Small intestine (tissue), 7 donors: ENCODE measurements around the gene RBM33. TPM values are rescaled to one million over a fixed set of nuclear protein-coding genes. Genes with fewer than 3 reads are reported as not detected.
A peak's percentile ranks its signal among the peaks of the same experiment; 100 is the strongest.

Experiments
- DNase-seq, 2 donors: peaks; one replicate each; pipeline versions ENCODE4 v3.0.0 to v3.0.0-alpha.2; 2013
- FAIRE-seq: peaks from 2 replicates; lab custom pipeline; 2012; peaks lifted over from hg19 to GRCh38; lab: Jason Lieb, UNC
- H3K27ac ChIP-seq, 3 donors: one replicate each; pipeline ENCODE4 v1.5.1; 2013; ENCODE audit warnings: low read length in 2 of 3, mild to moderate bottlenecking in 2 of 3, control low read depth in 1 of 3, inconsistent platforms in 1 of 3, low read depth in 1 of 3, moderate library complexity in 1 of 3
- H3K27me3 ChIP-seq, 3 donors: one replicate each; pipeline ENCODE4 v1.6.1; 2013; ENCODE audit warnings: low read length in 3 of 3, inconsistent platforms in 1 of 3; ENCODE audit not compliant: control insufficient read depth in 3 of 3, insufficient read depth in 3 of 3
- H3K36me3 ChIP-seq, 3 donors: one replicate each; pipeline ENCODE4 v1.6.1; 2013; ENCODE audit warnings: low read length in 3 of 3, inconsistent platforms in 1 of 3, low read depth in 1 of 3, mild to moderate bottlenecking in 1 of 3, moderate library complexity in 1 of 3; ENCODE audit not compliant: control insufficient read depth in 3 of 3, insufficient read depth in 2 of 3
- H3K4me1 ChIP-seq, 3 donors: one replicate each; pipeline ENCODE4 v1.6.1; 2013; ENCODE audit warnings: low read length in 2 of 3, inconsistent platforms in 1 of 3, low read depth in 1 of 3, mild to moderate bottlenecking in 1 of 3, moderate library complexity in 1 of 3; ENCODE audit not compliant: control insufficient read depth in 3 of 3, insufficient read depth in 2 of 3
- H3K4me3 ChIP-seq, 3 donors: one replicate each; pipeline ENCODE4 v1.5.1; 2013; ENCODE audit warnings: low read length in 3 of 3, control low read depth in 1 of 3, inconsistent platforms in 1 of 3, low read depth in 1 of 3, mild to moderate bottlenecking in 1 of 3, moderate library complexity in 1 of 3
- H3K9me3 ChIP-seq, 2 donors: one replicate each; pipeline ENCODE4 v1.6.1; 2013; ENCODE audit warnings: low read depth in 1 of 2, low read length in 1 of 2; ENCODE audit not compliant: control insufficient read depth in 2 of 2, insufficient read depth in 1 of 2
- WGBS, 3 donors: extraction: QIAGEN DNeasy Blood & Tissue Kit; methylation state at CpG; one replicate each; pipeline ENCODE4 v1.1.7; 2013; 5-methylcytosine and 5-hydroxymethylcytosine counted together
- polyA plus RNA-seq, 4 donors: library from polyadenylated mRNA; stranded (reverse) in 3 of 4; unstranded in 1 of 4; fragments of 200-250 nt in 3 of 4; fragments of 120-200 nt in 1 of 4; gene quantifications; one replicate each; pipeline versions ENCODE4 v1.2.1 to v1.2.3, GENCODE V29; 2013
- donor health status: healthy with polysubstance abuse.
- donor health status: control.
- donor health status: control.
- donor health status: Bipolar disorder and iron deficiency.
- donor health status: healthy.

Gene RBM33
- polyA plus RNA-seq, 4 donors, result 7.8 to 39.7 (median 15.1) TPM

DNA sequence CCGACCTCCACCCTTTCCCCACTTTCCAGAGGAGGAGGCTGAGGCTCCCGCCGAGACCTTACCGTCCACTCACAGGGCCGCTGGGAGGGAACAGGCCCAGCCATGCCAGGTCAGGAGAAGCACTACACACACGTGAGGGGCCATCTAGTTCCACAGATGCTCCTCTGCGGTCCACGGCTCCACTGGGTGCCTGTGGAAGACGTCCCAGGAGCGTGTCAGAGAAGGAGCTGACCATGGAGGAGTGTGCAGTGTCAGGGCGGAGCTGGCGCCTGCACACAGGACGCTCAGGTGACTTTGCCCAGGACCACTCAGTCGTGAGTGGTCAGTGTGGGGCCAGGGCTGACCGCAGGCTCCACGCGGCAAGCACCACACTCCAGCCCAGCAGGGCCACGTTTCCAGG, 175.8 kb downstream of the RBM33 start:
- Histone ChIP-seq H3K27ac (no peak overlapping the region), H3K9me3 (no peaks in the 10 kb centered on the region), H3K4me3 (no peak overlapping the region), H3K27me3 (no peaks in the 10 kb centered on the region), H3K4me1 (peaks cover 0 to 2% (median 0%) of the 10 kb centered on the region in 3 donors), H3K36me3 (no peaks in the 10 kb centered on the region)
- no peak for FAIRE-seq
- 86 to 92% (median 87%) methylated on average over 18 of the region's 18 CpGs for WGBS, 3 donors
- no peak for DNase-seq

GRCh38 chr7:155820788-155821187, 176.3 kb downstream of the RBM33 start:
- Histone ChIP-seq H3K36me3 (no peaks in the 10 kb centered on the region), H3K27ac (no peak overlapping the region), H3K9me3 (no peaks in the 10 kb centered on the region), H3K27me3 (no peaks in the 10 kb centered on the region), H3K4me3 (no peak overlapping the region), H3K4me1 (no peaks in the 10 kb centered on the region)
- FAIRE-seq (no peak), DNase-seq (no peak)
- WGBS, 3 donors, result 82 to 90% (median 89%) methylated on average over 13 of the region's 13 CpGs

DNA sequence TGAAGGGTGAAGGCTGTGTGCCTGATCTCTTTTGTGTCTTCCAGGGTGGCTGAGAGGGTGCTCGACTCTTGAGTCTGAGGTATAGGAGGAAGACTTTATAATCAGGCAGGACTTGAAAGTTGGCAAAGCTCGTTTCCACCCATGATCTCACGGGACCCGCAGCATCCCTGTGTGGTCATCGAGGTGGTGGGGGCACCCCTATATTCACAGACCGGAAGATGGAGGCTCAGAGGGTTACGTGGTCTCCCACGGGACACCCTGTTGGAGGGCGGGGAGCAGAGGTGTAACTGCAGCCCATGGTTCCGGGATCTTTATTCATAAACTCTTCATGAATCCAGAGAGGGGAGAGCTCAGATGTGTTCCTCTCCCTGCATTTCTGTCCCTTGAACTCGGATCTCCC, 177.4 kb downstream of the RBM33 start:
- DNase-seq (no peak), FAIRE-seq (no peak)
- no peak overlapping the region for H3K4me3 ChIP-seq
- H3K27ac ChIP-seq, result no peak overlapping the region
- no peaks in the 10 kb centered on the region for H3K9me3 ChIP-seq
- no peaks in the 10 kb centered on the region for H3K36me3 ChIP-seq
- 83 to 85% (median 84%) methylated on average over 11 of the region's 11 CpGs for WGBS, 3 donors
- no peaks in the 10 kb centered on the region for H3K4me1 ChIP-seq
- H3K27me3 ChIP-seq, result no peaks in the 10 kb centered on the region

DNA sequence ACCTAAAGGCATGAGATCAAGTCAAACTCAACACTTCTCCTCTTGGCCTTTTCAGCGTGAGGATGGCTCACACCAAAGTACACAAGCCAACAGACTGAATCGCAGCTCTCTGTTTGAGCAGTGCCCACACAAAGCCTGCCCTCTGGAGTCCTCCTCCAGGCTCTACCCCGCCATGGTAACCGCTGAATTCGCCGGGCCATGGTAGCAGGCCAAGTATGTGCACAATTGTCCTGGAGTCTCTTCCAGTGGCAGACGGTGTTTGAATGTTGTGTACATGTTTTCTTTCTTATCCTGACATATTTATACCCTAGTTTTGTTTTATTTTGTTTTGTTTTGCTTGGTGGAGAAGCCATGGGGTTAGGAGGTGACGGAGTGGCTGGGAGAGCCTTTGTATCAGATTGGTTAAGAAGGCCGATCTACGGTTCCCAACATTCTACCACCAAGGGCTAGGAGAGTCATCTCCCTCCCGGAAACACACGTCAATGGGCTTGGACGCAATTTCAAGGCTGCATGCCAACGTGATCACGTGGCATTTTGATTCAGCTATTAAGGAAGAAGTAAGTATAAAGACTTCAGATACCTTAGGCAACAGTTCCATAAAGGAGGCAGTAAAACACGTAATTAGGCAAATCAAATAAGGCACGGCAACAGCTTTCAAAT, 179.9 kb downstream of the RBM33 start:
- FAIRE-seq (no peak), DNase-seq (peak in 1 of 2 donors; percentile 95)
- Histone ChIP-seq H3K27ac (peak overlapping the region in 1 of 3 donors; percentile 45), H3K4me3 (no peak overlapping the region), H3K36me3 (no peaks in the 10 kb centered on the region), H3K4me1 (no peaks in the 10 kb centered on the region), H3K9me3 (no peaks in the 10 kb centered on the region), H3K27me3 (no peaks in the 10 kb centered on the region)
- WGBS, 3 donors, result 52 to 76% (median 57%) methylated on average over 17 of the region's 17 CpGs

GRCh38 chr7:155825336-155825735, 180.9 kb downstream of the RBM33 start:
- no peaks in the 10 kb centered on the region for H3K9me3 ChIP-seq
- no peak overlapping the region for H3K27ac ChIP-seq
- H3K27me3 ChIP-seq, result no peaks in the 10 kb centered on the region
- no peaks in the 10 kb centered on the region for H3K4me1 ChIP-seq
- 26 to 39% (median 31%) methylated on average over 3 of the region's 3 CpGs for WGBS, 3 donors
- FAIRE-seq (no peak), DNase-seq (no peak)
- H3K4me3 ChIP-seq, result no peak overlapping the region
- H3K36me3 ChIP-seq, result no peaks in the 10 kb centered on the region

- FAIRE-seq, result no peak
- Histone ChIP-seq H3K4me3 (no peak overlapping the region), H3K9me3 (no peaks in the 10 kb centered on the region), H3K36me3 (no peaks in the 10 kb centered on the region), H3K4me1 (no peaks in the 10 kb centered on the region), H3K27ac (no peak overlapping the region), H3K27me3 (peaks cover 0 to 2% (median 0%) of the 10 kb centered on the region in 3 donors)
- DNase-seq, result no peak
- WGBS, 3 donors, result 47 to 77% (median 59%) methylated on average over 17 of the region's 17 CpGs
Observed at GRCh38 chr7:155829796-155830470, 185.5 kb downstream of the RBM33 start.

Other genes with a start within 250 kb of the RBM33 start
- not detected for gene EN2, start 186.5 kb upstream of the RBM33 start, polyA plus RNA-seq
- gene CNPY1, start 98.1 kb upstream of the RBM33 start, polyA plus RNA-seq, result not detected
- 1 to 10 TPM in 2 of 4 donors, under 1 TPM in 2; 0.27 to 8.3 (median 1.3) TPM for gene SHH, start 167.8 kb downstream of the RBM33 start, polyA plus RNA-seq